ENCODE data around the gene CD200R1L.

CD200R1L gene

GRCh38 chr3:112803467-112803866 lies 43.2 kb downstream of the CD200R1L start:
- Histone ChIP-seq H3K36me3 (ENCODE audit: insufficient read depth, low read length) (no peaks in the 10 kb centered on the region), H3F3A (ENCODE audit: insufficient read depth, low read length) (no peaks in the 10 kb centered on the region), H3K79me2 (ENCODE audit: insufficient read depth, low read length) (no peaks in the 10 kb centered on the region), H3K9me3 (ENCODE audit: low read length) (no peaks in the 10 kb centered on the region), H3K27ac (ENCODE audit: low read depth, low read length, poor library complexity, severe bottlenecking) (no peak overlapping the region), H3K9me2 (ENCODE audit: low read depth, low read length) (no peaks in the 10 kb centered on the region), H4K20me1 (ENCODE audit: insufficient read depth, low read length) (no peaks in the 10 kb centered on the region), H2AFZ (ENCODE audit: low read length) (no peak overlapping the region), H3K4me3 (ENCODE audit: low read depth, low read length, poor library complexity, severe bottlenecking) (no peak overlapping the region), H3K9ac (ENCODE audit: low read length) (no peak overlapping the region), H3K4me2 (ENCODE audit: low read length) (no peak overlapping the region), H3K4me1 (ENCODE audit: insufficient read depth, low read length, severe bottlenecking) (no peaks in the 10 kb centered on the region), H3K27me3 (ENCODE audit: insufficient read depth, low read length) (no peaks in the 10 kb centered on the region)
- no peak for TF ChIP-seq CTCF (IDR thresholded peaks at IDR 0.05; ENCODE audit: low read length)
- no peak for TF ChIP-seq EZH2 (IDR thresholded peaks at IDR 0.05; ENCODE audit: borderline replicate concordance, low read length)

GRCh38 chr3:112802338-112802737 lies 44.3 kb downstream of the CD200R1L start:
- H2AFZ ChIP-seq (ENCODE audit: low read length), result no peak overlapping the region

GRCh38 chr3:112799946-112800345 lies 46.7 kb downstream of the CD200R1L start:
- H3K9ac ChIP-seq (ENCODE audit: low read length), result no peak overlapping the region
- no peaks in the 10 kb centered on the region for H3F3A ChIP-seq (ENCODE audit: insufficient read depth, low read length)
- H3K4me1 ChIP-seq (ENCODE audit: insufficient read depth, low read length, severe bottlenecking), result no peaks in the 10 kb centered on the region
- no peak overlapping the region for H3K27ac ChIP-seq (ENCODE audit: low read depth, low read length, poor library complexity, severe bottlenecking)
- TF ChIP-seq EZH2 (IDR thresholded peaks at IDR 0.05; ENCODE audit: borderline replicate concordance, low read length), result no peak
- TF ChIP-seq CTCF (IDR thresholded peaks at IDR 0.05; ENCODE audit: low read length), result no peak
- H3K4me3 ChIP-seq (ENCODE audit: low read depth, low read length, poor library complexity, severe bottlenecking), result no peak overlapping the region
- H3K36me3 ChIP-seq (ENCODE audit: insufficient read depth, low read length), result no peaks in the 10 kb centered on the region
- H3K79me2 ChIP-seq (ENCODE audit: insufficient read depth, low read length), result no peaks in the 10 kb centered on the region
- no peaks in the 10 kb centered on the region for H3K9me3 ChIP-seq (ENCODE audit: low read length)
- no peaks in the 10 kb centered on the region for H4K20me1 ChIP-seq (ENCODE audit: insufficient read depth, low read length)
- H2AFZ ChIP-seq (ENCODE audit: low read length), result no peak overlapping the region
- no peaks in the 10 kb centered on the region for H3K9me2 ChIP-seq (ENCODE audit: low read depth, low read length)
- H3K27me3 ChIP-seq (ENCODE audit: insufficient read depth, low read length), result no peaks in the 10 kb centered on the region
- no peak overlapping the region for H3K4me2 ChIP-seq (ENCODE audit: low read length)

More at GRCh38 chr3:112802338-112802737, 44.3 kb downstream of the CD200R1L start:
- no peaks in the 10 kb centered on the region for H3K27me3 ChIP-seq (ENCODE audit: insufficient read depth, low read length)
- H3K79me2 ChIP-seq (ENCODE audit: insufficient read depth, low read length), result no peaks in the 10 kb centered on the region
- no peaks in the 10 kb centered on the region for H3F3A ChIP-seq (ENCODE audit: insufficient read depth, low read length)
- H3K27ac ChIP-seq (ENCODE audit: low read depth, low read length, poor library complexity, severe bottlenecking), result no peak overlapping the region
- no peaks in the 10 kb centered on the region for H3K9me3 ChIP-seq (ENCODE audit: low read length)
- H3K4me3 ChIP-seq (ENCODE audit: low read depth, low read length, poor library complexity, severe bottlenecking), result no peak overlapping the region
- no peak overlapping the region for H3K9ac ChIP-seq (ENCODE audit: low read length)
- TF ChIP-seq CTCF (IDR thresholded peaks at IDR 0.05; ENCODE audit: low read length) (no peak), EZH2 (IDR thresholded peaks at IDR 0.05; ENCODE audit: borderline replicate concordance, low read length) (no peak)
- H4K20me1 ChIP-seq (ENCODE audit: insufficient read depth, low read length), result no peaks in the 10 kb centered on the region
- no peak overlapping the region for H3K4me2 ChIP-seq (ENCODE audit: low read length)
- H3K9me2 ChIP-seq (ENCODE audit: low read depth, low read length), result no peaks in the 10 kb centered on the region
- H3K36me3 ChIP-seq (ENCODE audit: insufficient read depth, low read length), result no peaks in the 10 kb centered on the region
- H3K4me1 ChIP-seq (ENCODE audit: insufficient read depth, low read length, severe bottlenecking), result no peaks in the 10 kb centered on the region

Measured in OCI-LY1 (cell line).